Panc1 (cell line): ENCODE results near the gene RBMS1.

Experiments used
- POLR2AphosphoS5 ChIP-seq: IDR thresholded peaks from 2 replicates; pipeline ENCODE4 v1.6.1; 2012; ENCODE audit warnings: mild to moderate bottlenecking, low read depth, low read length, moderate library complexity
- TCF7L2 ChIP-seq: IDR thresholded peaks from 2 replicates; pipeline ENCODE4 v1.6.1; 2011; ENCODE audit warnings: mild to moderate bottlenecking, low read depth, low read length, inconsistent platforms
- TF ChIP-seq, protein P1 (sequence below): fragments of 450-650 bp; IDR thresholded peaks from 2 replicates; pipeline ENCODE4 v1.5.1; 2017; ENCODE audit warnings: mild to moderate bottlenecking
- TF ChIP-seq, protein P2 (sequence below), 2 experiments: IDR thresholded peaks; 2 replicates each; pipeline ENCODE4 v1.6.1; 2011 to 2012; ENCODE audit warnings: low read depth in 2 of 2, control low read depth in 1 of 2, low read length in 1 of 2, mild to moderate bottlenecking in 1 of 2, moderate library complexity in 1 of 2; ENCODE audit not compliant: insufficient read depth in 1 of 2

DNA sequence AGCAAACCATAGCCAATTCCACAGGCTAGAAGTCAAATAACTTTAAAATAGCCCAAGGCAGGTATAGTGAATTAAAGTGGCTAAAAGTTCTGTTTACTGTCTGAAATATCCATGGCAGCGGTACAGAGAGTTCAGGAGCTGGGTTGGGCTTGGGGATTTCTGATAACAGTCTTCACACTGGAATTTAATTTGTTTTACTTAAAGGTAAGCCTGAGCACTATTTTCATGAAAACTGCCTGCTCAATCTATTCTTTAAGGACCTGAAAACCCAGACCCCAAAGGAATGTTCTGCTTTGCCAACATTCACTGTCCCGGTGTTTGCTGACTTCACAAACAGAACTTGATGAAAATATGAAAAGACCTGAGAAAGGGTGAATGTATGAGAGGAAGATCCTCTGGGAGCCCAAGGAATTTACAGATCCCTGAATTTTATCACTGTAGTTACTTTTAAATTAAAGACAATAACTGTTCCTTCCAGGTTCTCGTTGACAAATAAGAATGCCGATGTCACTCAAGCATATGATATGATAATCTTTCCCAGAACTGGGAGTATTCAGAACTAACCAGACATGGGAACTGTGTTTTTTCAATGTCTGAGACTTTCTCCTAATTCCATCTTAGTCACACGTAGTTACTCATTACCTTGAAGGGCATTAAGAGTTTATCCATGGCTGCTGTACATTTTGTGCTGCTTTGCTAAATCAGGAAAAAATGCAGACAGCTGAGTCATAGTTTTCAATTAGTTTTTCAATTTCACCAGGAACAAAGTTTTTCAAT is 265.3 kb downstream of the RBMS1 start:
- TF ChIP-seq, protein P1, sequence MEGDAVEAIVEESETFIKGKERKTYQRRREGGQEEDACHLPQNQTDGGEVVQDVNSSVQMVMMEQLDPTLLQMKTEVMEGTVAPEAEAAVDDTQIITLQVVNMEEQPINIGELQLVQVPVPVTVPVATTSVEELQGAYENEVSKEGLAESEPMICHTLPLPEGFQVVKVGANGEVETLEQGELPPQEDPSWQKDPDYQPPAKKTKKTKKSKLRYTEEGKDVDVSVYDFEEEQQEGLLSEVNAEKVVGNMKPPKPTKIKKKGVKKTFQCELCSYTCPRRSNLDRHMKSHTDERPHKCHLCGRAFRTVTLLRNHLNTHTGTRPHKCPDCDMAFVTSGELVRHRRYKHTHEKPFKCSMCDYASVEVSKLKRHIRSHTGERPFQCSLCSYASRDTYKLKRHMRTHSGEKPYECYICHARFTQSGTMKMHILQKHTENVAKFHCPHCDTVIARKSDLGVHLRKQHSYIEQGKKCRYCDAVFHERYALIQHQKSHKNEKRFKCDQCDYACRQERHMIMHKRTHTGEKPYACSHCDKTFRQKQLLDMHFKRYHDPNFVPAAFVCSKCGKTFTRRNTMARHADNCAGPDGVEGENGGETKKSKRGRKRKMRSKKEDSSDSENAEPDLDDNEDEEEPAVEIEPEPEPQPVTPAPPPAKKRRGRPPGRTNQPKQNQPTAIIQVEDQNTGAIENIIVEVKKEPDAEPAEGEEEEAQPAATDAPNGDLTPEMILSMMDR, result no peak
- no peak for TF ChIP-seq TCF7L2
- TF ChIP-seq POLR2AphosphoS5, result no peak
- TF ChIP-seq, protein P2, sequence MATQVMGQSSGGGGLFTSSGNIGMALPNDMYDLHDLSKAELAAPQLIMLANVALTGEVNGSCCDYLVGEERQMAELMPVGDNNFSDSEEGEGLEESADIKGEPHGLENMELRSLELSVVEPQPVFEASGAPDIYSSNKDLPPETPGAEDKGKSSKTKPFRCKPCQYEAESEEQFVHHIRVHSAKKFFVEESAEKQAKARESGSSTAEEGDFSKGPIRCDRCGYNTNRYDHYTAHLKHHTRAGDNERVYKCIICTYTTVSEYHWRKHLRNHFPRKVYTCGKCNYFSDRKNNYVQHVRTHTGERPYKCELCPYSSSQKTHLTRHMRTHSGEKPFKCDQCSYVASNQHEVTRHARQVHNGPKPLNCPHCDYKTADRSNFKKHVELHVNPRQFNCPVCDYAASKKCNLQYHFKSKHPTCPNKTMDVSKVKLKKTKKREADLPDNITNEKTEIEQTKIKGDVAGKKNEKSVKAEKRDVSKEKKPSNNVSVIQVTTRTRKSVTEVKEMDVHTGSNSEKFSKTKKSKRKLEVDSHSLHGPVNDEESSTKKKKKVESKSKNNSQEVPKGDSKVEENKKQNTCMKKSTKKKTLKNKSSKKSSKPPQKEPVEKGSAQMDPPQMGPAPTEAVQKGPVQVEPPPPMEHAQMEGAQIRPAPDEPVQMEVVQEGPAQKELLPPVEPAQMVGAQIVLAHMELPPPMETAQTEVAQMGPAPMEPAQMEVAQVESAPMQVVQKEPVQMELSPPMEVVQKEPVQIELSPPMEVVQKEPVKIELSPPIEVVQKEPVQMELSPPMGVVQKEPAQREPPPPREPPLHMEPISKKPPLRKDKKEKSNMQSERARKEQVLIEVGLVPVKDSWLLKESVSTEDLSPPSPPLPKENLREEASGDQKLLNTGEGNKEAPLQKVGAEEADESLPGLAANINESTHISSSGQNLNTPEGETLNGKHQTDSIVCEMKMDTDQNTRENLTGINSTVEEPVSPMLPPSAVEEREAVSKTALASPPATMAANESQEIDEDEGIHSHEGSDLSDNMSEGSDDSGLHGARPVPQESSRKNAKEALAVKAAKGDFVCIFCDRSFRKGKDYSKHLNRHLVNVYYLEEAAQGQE (IDR thresholded peaks at IDR 0.05; ENCODE audit: insufficient read depth in 1 of 2, low read depth in 2 of 2, low read length in 1 of 2), result no peak
